Tibial artery (tissue), 4 donors: Measurements from ENCODE around the gene KLHL7.
A peak's percentile ranks its signal among the peaks of the same experiment; 100 is the strongest.
"Not testable (repeated sequence)": the region's sequence is repeated elsewhere in the genome, so short reads cannot be mapped to it uniquely, and the experiment has no call there.

ENCODE experiments used
- DNase-seq, 2 donors: peaks; one replicate each; pipeline ENCODE4 v3.0.0-alpha.2; 2019
- H3K27ac ChIP-seq, 2 donors: fragments of 200-600 bp; sonication (generic) in 1 of 2; 1 replicate in 1 of 2; 2 replicates in 1 of 2; pipeline ENCODE4 v1.5.1; 2018 to 2019; ENCODE audit warnings: mild to moderate bottlenecking in 1 of 2
- H3K27me3 ChIP-seq, 2 donors: fragments of 200-600 bp; sonication (generic) in 1 of 2; one replicate each; pipeline versions ENCODE4 v1.5.1 to v1.6.0; 2016 to 2019
- H3K36me3 ChIP-seq, 3 donors: fragments of 200-600 bp; sonication (generic) in 2 of 3; one replicate each; pipeline ENCODE4 v1.5.1; 2016 to 2019; ENCODE audit warnings: mild to moderate bottlenecking in 2 of 3
- H3K4me1 ChIP-seq, 4 donors: fragments of 200-600 bp; sonication (generic) in 2 of 4; 1 replicate in 3 of 4; 2 replicates in 1 of 4; pipeline ENCODE4 v1.5.1; 2016 to 2019
- H3K4me3 ChIP-seq, 2 donors: fragments of 200-600 bp; sonication (generic) in 1 of 2; 1 replicate in 1 of 2; 2 replicates in 1 of 2; pipeline ENCODE4 v1.5.1; 2018 to 2019; ENCODE audit warnings: mild to moderate bottlenecking in 2 of 2
- H3K9me3 ChIP-seq, 3 donors: fragments of 200-600 bp; sonication (generic) in 1 of 3; one replicate each; pipeline ENCODE4 v1.5.1; 2016 to 2019
- intact Hi-C: fragments of 100-400 bp; cut with DNase I; formaldehyde crosslinking; loops from one replicate; pipeline ENCODE4 v1.15.0; 2023; ENCODE audit warnings: low total_unique reads
- TF ChIP-seq, protein P1 (sequence below), 2 experiments: fragments of 200-600 bp in 1 of 2; fragments of 450-650 bp in 1 of 2; IDR thresholded peaks; one replicate each; pipeline ENCODE4 v1.5.1; 2017 to 2019; ENCODE audit warnings: antibody characterized with exemption in 2 of 2, mild to moderate bottlenecking in 1 of 2, moderate library complexity in 1 of 2

The KLHL7 gene

DNA sequence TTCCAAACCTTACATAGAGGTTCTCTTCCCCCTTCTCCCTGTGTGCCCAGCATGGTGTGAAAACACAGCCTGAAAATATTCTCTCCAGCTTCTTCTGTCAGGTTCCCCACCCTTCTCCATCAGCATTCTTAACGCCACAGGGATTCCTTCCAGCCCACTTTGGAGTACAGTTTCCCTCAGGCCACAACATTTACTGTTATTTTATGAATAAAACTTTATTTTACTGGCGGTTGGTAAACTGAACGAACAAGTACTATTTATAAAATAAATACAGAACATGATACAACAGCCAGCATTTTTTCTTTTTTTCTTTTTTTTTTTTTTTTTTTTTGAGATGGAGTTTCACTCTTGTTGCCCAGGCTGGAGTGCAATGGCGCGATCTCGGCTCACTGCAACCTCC is 109.4 kb downstream of the KLHL7 start:
- TF ChIP-seq, protein P1, sequence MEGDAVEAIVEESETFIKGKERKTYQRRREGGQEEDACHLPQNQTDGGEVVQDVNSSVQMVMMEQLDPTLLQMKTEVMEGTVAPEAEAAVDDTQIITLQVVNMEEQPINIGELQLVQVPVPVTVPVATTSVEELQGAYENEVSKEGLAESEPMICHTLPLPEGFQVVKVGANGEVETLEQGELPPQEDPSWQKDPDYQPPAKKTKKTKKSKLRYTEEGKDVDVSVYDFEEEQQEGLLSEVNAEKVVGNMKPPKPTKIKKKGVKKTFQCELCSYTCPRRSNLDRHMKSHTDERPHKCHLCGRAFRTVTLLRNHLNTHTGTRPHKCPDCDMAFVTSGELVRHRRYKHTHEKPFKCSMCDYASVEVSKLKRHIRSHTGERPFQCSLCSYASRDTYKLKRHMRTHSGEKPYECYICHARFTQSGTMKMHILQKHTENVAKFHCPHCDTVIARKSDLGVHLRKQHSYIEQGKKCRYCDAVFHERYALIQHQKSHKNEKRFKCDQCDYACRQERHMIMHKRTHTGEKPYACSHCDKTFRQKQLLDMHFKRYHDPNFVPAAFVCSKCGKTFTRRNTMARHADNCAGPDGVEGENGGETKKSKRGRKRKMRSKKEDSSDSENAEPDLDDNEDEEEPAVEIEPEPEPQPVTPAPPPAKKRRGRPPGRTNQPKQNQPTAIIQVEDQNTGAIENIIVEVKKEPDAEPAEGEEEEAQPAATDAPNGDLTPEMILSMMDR (IDR thresholded peaks at IDR 0.05) = no peak
- intact Hi-C loops = no loop called here

DNA sequence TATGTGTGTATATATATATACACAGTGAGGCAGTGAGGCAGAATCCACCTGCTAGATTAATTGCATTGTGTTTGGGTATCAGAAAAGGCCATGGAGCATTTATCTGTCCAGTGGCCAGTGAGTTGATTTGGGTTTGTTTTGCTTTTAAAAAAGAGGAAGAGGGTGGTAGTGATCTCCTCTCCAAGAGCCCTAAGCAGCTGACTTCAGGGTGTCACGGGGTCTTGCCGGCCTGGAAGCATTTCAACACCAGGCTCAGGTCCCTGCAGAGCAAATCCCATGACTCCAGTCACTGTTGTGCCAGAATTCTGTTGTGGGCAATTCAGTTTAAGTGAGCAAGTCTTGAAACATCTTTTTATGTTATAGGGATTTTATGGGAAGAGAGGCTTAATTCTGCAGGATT is 110.4 kb downstream of the KLHL7 start:
- intact Hi-C loops = no loop called here
- H3K9me3 ChIP-seq = no peaks in the 10 kb centered on the region
- TF ChIP-seq, protein P1 (IDR thresholded peaks at IDR 0.05) = no peak
- H3K4me1 ChIP-seq = no peaks in the 10 kb centered on the region
- H3K4me3 ChIP-seq = no peak overlapping the region
- H3K36me3 ChIP-seq = no peaks in the 10 kb centered on the region
- H3K27ac ChIP-seq = no peak overlapping the region
- DNase-seq = peak; percentile 69 to 76
- H3K27me3 ChIP-seq = no peaks in the 10 kb centered on the region

More for the DNA sequence above, 109.4 kb downstream of the KLHL7 start:
- Histone ChIP-seq H3K4me1 (no peaks in the 10 kb centered on the region), H3K27me3 (no peaks in the 10 kb centered on the region), H3K27ac (no peak overlapping the region), H3K9me3 (no peaks in the 10 kb centered on the region), H3K4me3 (no peak overlapping the region), H3K36me3 (no peaks in the 10 kb centered on the region)
- DNase-seq = no peak

DNA sequence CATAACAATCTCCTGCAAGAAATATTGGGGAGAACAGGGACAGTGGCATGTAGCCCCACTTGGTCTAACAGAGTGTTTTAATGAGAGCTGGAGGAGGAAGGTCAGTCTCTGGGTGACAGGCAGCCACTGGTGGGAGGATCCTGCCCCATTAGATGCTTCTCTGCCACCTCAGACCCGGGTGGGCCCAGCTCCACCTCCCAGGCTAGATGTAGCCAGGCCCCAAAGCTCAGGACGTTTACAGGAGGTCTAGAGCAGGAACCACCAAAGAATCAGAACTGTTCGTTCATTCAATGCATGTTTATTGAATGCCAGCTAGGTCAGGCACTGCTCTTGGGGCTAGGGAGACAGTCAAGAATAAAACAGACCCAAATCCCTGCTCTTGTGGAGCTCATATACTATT is 112.6 kb downstream of the KLHL7 start:
- Histone ChIP-seq H3K27me3 (no peaks in the 10 kb centered on the region), H3K27ac (no peak overlapping the region), H3K4me1 (no peaks in the 10 kb centered on the region), H3K9me3 (no peaks in the 10 kb centered on the region), H3K4me3 (no peak overlapping the region), H3K36me3 (no peaks in the 10 kb centered on the region)
- intact Hi-C loops = no loop called here
- TF ChIP-seq, protein P1 (IDR thresholded peaks at IDR 0.05) = no peak
- no peak for DNase-seq

DNA sequence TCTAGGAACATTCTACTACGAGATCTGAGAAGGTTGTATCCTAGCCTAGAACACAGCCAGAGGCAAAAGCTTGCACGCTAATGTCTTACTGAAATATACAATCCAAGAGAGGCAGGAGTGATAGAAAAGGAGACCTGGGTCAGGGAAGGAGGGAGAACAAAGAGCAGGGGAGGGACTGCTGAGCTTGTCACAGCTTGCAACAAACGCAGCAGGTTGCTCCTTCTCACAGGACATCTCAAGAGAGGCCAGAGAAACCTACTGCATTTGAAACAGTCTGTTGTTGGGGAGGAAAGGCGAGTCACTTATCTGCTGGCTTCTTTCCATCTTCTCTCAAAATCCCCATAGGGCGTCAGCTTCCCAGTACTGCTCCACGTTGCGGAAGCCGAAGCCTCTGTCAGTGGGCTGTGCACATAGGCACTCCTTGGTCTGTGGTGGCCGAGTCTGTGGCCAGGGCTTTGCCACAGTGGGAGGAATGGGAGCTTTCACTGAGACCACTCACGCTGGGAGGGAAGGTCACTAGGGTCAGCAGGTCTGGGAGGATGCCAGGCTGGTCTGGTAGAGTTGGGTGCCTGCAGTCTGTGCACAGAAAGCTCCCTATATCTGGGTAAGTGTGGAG is 115.2 kb downstream of the KLHL7 start:
- Histone ChIP-seq H3K4me1 (no peaks in the 10 kb centered on the region), H3K9me3 (no peaks in the 10 kb centered on the region), H3K27ac (no peak overlapping the region), H3K36me3 (no peaks in the 10 kb centered on the region), H3K4me3 (no peak overlapping the region), H3K27me3 (no peaks in the 10 kb centered on the region)
- no peak for DNase-seq
- TF ChIP-seq, protein P1 (IDR thresholded peaks at IDR 0.05) = no peak
- intact Hi-C loops = no loop called here

DNA sequence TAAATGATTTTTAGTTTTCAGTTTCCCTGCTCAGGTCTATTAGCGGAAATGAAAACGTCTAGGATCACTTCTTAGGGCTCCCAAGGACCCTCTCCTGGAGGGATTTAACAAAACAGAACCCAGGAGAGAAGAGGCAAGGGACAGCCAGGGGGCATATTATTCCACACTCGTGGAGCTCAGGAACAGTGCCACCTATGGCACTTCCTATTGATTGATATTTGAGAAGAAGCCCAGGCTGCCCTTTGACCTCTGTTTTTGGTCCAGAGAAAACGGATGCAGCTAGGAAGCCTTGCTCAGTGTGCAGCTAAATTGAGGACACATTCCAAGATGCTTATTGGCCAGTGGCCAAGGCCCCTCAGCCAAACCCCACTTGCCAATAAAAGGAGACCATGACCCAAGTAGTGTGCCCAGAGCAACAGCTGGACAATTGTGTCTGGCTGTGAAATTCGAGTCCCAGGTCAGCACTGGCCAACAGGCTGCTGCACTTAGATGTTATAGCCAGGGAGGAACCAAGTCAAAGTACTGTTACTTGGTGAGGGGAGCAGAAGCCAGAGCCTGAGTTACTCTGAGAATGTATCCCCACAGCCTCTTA is 117.0 kb downstream of the KLHL7 start:
- no peak overlapping the region for H3K27ac ChIP-seq
- no peaks in the 10 kb centered on the region for H3K36me3 ChIP-seq
- intact Hi-C loops = no loop called here
- no peaks in the 10 kb centered on the region for H3K9me3 ChIP-seq
- no peak for DNase-seq
- TF ChIP-seq, protein P1 (IDR thresholded peaks at IDR 0.05) = no peak
- no peak overlapping the region for H3K4me3 ChIP-seq
- no peaks in the 10 kb centered on the region for H3K4me1 ChIP-seq
- H3K27me3 ChIP-seq = no peaks in the 10 kb centered on the region

DNA sequence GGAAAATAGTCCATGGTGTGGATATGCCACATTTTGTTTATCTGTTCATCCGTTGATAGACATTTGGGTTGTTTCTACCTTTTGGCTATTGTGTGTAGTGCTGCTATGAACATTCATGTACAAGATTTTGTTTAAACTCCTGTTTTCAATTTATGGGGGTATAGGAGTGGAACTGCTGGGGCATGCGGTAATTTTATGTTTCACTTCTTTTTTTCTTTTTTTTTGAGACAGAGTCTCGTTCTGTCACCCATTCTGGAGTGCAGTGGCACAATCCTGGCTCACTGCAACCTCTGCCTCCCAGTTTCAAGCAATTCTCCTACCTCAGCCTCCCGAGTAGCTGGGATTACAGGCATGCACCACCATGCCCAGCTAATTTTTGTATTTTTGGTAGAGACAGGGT is 118.8 kb downstream of the KLHL7 start:
- intact Hi-C loops = not testable (repeated sequence)

More for the DNA sequence above, 118.8 kb downstream of the KLHL7 start:
- H3K36me3 ChIP-seq, H3K27ac ChIP-seq, H3K9me3 ChIP-seq, DNase-seq, H3K4me3 ChIP-seq, H3K27me3 ChIP-seq, H3K4me1 ChIP-seq: not testable (repeated sequence)
